Measurements from ENCODE around the gene PEX12.

PEX12 gene

DNA sequence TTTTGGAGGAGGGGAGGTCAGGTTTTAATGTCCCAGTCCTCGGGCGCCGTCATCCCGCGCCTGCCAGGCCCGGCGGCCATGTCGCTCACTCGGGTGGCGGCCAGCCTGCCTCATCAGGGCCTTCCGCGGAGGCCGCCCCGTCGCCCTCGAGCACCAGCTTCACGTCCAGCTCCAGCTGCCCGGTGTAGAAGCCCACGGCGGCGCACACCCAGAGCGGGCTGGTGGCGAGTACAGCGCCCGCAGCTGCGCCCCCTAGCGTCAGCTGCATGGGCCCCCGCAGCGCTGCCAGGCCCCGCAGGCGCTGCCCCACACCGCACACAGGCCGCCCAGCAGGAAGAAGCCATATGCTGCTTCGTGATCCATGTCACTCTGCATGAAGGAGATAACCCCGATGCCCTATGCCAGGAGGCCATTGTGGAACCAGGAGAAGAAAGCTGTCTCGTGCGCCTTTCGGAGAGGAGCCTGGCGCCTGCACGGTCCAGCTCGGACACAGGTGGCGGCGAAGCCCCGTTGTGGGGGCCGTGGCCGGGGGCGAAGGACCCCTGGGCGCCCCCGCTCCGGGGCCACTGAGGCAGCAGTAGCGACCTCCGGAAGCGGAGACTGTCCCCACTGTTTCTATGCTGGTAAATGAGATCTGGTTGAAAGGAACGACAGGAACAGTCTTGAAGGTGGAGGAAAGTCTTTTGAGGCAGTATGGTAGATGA is 18.3 kb upstream of the PEX12 start:
- TF ChIP-seq, protein P1, sequence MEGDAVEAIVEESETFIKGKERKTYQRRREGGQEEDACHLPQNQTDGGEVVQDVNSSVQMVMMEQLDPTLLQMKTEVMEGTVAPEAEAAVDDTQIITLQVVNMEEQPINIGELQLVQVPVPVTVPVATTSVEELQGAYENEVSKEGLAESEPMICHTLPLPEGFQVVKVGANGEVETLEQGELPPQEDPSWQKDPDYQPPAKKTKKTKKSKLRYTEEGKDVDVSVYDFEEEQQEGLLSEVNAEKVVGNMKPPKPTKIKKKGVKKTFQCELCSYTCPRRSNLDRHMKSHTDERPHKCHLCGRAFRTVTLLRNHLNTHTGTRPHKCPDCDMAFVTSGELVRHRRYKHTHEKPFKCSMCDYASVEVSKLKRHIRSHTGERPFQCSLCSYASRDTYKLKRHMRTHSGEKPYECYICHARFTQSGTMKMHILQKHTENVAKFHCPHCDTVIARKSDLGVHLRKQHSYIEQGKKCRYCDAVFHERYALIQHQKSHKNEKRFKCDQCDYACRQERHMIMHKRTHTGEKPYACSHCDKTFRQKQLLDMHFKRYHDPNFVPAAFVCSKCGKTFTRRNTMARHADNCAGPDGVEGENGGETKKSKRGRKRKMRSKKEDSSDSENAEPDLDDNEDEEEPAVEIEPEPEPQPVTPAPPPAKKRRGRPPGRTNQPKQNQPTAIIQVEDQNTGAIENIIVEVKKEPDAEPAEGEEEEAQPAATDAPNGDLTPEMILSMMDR (IDR thresholded peaks at IDR 0.05; ENCODE audit: low read depth, low read length) = no peak
- H3K4me3 ChIP-seq (ENCODE audit: low read depth, low read length) = no peak overlapping the region

DNA sequence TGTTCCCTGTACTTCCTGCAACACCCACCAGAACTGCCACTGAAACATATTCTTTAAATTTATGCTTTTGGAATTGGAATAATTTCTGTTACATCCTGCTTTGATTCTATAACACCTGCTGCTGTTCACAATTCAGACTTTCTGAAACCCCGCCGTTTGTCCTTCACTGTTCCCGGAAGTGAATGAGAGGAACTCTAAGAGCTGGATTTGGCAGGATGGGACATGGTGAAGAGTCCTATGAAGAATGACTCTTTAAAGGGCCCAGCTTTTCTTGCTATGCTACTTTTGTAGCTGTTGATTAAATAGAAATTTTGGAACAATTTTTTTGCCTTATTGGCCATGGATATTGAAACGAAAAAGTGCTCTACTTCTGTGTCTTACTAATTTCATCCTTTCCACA is 17.7 kb upstream of the PEX12 start:
- TF ChIP-seq, protein P1 (IDR thresholded peaks at IDR 0.05; ENCODE audit: low read depth, low read length) = no peak
- H3K4me3 ChIP-seq (ENCODE audit: low read depth, low read length) = no peak overlapping the region

DNA sequence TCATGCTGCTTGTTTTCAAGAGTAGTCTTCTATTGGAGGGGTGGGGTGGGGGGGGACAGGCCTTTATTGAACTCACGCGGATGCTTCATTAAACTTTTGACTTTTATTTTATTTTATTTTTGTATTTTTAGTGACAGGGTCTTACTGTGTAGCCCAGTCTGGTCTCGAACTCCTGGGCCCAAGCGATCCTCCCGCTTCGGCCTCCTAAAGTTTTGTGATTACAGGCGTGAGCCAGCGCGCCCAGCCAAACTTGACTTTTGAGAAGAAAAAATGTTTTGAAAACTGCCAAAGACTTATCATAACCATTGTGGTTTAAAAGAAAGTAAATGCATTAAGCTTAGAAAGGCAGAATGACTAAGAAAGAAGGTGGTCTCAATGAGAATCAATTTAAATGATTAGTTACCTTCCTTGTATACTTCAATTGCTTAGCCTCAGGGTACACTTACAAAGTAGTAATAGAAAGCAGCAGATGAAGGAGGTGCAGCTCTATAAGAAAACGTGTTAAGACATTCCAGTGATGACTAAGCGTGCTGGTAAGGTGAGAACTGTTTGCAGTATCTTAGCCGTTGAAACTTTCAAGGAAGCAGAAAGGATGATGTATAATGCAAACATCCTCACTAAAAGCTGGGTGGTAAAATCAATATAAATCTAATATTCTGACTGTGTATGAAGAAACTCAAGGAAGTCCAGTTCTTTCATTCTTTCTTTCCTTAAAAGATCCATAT is 10.0 kb upstream of the PEX12 start:
- peak overlapping the region; percentile 76 for H3K4me3 ChIP-seq (ENCODE audit: low read depth, low read length)
- TF ChIP-seq, protein P1 (IDR thresholded peaks at IDR 0.05; ENCODE audit: low read depth, low read length) = no peak

DNA sequence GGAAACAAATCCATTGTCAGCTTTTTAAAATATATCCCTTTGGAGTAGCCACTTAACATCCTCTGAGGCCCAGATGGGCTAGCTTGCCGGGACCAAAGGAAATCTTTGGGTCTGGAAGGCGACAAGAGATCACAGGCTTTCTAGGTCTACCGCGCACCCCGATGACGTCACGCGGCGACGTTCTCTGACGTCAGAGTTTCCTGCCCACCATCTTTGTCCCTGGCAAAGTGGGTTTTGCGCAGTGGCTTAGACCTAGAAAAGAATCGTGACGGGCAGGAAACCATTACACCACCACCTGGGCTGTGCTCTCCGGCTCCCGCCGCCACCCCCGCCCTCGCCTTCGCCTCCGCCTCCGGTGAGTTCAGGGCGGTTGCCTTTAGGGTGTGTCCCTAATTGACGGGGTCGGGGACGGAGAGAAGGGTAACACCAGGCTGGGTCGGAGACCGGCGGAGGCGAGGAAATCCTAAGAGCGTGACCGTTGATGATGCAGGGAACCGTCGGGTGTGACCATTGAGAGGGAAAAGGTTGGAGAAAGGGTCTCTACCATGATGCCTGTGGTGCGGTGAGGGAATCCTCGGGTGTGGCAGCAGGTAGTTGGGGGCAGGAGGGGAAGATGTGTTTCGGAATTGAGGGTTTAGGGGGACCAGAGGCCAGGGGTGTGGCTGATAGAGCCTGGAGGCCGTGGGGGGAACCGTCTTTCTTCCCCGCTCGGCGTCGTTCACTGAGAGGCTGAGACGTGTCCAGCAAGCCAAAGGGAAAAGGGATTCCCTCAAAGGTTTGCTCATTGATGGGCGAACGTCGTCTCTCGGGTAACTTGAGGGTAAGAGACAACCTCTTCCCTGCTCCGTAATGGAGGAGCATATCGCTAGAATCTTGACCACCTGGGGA is 8.9 kb upstream of the PEX12 start, which contains the start of gene AP2B1:
TSS of gene AP2B1 (plus strand) at position 249 of the 888 bp plus-strand sequence. CDS start 6,709 bp downstream, outside the sequence.
- TF ChIP-seq, protein P1 (IDR thresholded peaks at IDR 0.05; ENCODE audit: low read depth, low read length) = no peak
- H3K4me3 ChIP-seq (ENCODE audit: low read depth, low read length) = peak within 1 kb of the TSS; percentile 76

DNA sequence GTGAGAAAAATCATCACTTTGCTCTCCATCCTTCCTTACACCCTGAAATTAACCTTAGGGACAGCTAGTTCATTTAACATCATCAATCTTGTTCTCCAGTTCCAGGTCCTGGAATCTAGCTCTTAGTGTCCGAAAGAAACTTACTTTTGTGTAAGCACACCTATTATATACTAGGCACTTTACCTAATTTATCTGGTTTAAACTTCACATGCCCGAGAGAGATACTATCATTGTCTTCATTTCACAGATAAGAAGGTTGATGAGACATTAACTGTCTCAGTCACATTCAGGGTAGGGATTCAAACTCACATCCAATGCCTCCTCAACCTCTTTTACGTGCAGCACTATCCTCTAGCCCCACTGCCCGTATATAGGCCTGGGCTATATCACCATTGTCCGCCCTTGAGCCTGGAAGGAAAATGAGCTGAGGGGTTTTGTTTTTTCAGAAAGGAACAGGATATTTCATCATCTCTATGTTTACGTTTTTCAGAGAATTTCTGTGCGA is 8.2 kb upstream of the PEX12 start:
- peak overlapping the region; percentile 76 for H3K4me3 ChIP-seq (ENCODE audit: low read depth, low read length)
- TF ChIP-seq, protein P1 (IDR thresholded peaks at IDR 0.05; ENCODE audit: low read depth, low read length) = no peak

DNA sequence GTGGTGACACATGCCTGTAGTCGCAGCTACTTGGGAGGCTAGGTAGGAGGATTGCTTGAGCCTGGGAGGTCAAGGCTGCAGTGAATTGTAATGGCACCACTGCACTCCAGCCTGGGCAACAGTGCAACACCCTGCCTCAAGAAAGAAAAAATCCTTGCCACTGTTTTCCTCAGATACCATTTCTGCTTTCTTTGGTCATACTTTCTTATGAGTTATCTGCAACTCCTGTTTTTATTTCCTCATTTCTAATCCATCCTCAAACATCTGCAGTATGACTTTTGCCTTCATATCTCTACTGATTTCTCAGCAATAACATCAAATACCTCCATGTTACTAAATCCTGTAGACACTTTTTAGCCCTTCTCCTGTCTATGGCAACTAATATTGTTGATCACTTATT is 5.7 kb upstream of the PEX12 start:
- H3K4me3 ChIP-seq (ENCODE audit: low read depth, low read length) = no peak overlapping the region
- TF ChIP-seq, protein P1 (IDR thresholded peaks at IDR 0.05; ENCODE audit: low read depth, low read length) = no peak

All from WI38 (cell line).